GM19372 (cell line): Measurements from ENCODE around the gene EIPR1.

Experiments
- ATAC-seq: cut with Tn5 transposase; IDR thresholded peaks from one replicate; pipeline ENCODE4 v1.9.1; 2021; ENCODE audit warnings: mild to moderate bottlenecking, low read depth, moderate library complexity; ENCODE audit not compliant: unreplicated experiment

EIPR1 gene

DNA sequence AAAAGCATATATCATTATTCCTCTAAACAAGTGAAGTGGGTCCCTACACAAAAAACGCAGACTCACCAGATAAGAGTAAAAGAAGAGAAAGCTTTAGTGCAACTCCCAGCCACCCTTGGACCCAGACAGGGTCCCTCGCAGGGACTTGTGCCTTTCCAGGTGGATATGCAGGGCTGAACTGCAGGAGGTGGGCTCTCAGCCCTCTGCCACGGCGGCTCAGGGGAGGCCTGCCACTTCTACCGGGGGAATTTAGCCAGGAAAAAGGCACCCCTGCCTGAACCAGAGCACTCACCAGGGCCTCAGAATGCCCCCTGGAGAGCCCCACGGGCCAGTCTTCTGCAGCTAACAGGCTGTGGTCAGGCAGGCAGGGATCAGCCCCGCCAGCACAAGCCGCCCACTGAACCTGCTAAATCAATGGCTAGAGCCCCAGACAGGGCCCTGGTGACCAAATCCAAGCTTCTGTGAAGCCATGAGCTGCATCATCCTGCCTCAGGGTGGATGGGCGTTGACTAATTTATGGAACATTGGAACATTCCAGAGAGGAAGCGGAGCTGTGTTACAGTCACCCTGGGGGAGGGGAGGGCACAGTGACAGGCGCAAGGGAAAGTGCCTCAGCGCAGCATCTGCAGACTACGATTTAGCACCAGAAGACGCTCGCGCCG lies 209.3 kb downstream of the EIPR1 start:
- ATAC-seq = no peak

DNA sequence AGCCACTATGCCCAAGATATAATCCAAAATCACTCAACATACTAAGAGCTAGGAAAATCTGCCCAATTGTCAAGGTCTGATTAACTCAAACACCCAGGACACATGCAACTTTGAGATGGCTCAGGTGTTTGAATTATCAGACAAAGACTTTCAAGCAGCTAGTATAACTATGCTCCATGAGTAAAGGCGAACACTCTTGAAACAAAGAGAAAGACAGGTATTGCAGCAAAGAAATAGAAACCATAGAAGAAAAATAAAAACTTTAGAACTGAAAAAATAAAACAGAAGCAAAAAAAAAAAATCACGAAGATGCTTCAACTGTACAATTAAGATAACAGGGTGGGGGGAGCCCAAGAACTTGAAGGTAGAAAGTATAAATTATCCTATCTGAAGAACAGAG lies 214.2 kb downstream of the EIPR1 start:
- ATAC-seq = no peak

DNA sequence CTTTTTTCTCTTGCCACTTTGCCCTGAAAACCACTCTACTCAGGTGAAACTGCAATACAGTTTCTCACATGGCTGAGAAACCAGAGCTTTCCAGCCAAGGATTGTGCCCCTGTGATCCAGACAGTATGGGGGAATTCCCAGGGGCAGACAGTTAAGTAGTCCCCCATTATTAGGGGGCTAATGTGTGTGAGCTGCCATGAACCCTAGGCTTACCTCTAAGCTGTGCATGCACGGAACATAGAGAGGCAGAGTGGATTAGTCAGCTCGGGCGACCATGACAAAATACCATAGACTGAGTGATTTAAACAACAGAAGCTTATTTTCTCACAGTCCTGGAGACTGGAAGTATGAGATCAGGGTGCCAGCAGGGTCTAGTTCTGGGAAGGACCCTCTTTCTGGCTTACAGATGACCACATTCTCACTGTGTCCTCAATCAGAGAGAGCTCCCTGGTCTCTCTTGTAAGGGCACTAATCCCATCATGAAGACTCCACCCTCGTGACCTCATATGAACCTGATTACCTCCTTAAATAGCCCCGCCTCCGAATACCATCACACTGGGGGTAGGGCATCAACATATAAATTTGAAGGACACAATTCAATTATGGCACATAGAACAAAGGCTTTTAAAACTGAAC lies 215.1 kb downstream of the EIPR1 start:
- ATAC-seq = no peak

DNA sequence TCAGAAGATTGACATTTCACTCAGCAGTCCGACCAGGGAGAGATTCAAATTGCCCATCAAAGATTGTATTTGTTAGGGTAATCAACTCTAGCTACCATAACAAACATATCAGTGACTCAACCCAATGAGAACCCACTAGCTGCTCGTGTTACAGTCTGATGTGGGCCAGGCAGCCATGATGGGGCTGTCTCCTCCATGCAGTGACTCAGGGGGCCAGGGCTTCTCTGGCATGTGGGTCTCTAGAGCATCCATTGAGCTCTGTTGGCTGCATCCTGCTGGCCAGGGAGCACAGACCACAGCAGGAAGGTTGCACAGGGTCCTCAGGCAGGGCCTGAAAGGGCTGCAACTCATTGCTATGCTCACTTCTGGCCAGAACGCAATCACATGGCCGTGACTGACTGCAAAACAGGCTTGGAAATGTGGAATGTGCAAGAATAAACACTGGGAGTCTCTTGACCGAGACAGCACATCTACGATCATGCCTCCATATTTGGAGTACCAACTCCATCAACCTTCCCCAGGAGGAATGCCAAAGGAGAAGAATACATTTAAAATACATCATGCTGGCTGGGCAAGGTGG lies 216.8 kb downstream of the EIPR1 start:
- no peak for ATAC-seq

DNA sequence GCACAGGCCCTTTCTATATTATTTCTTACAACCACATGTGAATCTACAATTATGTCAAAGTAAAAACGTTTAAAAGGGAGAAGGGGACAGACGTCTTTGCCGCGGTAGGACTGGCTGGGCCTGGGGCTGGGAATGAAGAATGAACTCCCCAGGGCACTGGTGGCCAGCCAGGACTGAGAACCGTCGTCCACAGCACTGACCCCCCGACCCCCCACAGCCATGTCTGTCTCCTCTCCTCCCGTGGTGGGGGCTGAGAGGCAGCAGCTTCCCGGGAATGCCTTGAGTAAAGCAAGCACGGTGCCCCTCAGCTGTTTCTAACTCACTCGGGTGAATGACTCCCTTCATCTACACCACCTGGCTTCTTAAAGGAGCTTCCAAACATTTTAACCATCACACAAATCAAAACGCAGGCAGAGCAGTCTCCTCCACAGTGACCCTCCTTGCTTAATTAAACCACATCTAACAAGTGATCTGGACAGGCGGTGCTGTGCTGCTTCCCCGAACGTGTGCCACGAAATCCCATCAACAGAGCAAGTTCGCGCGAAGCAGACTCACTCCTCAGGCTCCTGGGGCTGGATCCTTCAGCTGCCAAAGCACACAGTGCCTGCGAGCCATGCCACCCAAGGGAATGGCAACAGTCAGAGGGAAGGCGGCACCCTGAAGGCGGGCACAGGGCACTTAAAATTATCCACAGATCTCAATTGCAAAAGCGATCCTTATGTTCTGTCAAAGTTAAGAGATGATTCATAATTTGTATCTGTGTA lies 217.7 kb downstream of the EIPR1 start:
- no peak for ATAC-seq

DNA sequence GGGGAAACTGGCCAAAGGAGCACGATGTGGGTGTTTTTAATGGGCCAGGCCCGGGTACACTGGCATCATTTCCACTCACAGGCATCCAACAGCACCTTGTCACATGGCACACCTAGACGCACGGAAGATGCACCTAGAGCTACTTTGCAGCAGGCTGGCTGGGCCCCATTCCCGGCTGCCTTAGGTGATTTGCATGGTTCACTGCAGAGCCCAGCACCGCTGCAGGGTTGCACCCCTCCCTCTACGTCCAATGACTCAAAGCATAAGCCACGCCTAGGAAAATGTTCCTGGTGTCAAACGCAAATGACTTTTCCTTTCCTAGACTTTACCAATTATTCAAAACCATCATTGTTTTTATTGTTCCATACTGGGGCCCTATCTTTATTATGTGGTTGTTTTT lies 222.9 kb downstream of the EIPR1 start:
- no peak for ATAC-seq

DNA sequence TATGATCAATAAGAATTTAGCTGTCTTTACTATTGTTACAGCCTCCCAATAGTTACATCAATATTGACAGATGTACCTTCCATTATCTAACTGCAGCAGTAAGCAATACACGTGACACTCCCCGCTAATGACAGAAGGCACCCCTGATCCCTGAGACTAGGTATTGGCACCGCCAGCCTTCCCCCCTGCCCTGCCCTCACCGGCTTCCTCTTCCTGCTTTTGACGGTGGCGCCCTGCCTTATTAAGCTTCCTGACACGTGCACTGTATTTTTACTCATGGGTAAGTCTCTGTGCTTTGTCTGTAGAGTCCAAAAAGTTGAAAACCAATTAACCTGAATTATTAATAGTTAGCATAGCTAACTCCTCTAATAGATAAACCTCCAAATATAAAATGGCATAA lies 223.5 kb downstream of the EIPR1 start:
- ATAC-seq = no peak

DNA sequence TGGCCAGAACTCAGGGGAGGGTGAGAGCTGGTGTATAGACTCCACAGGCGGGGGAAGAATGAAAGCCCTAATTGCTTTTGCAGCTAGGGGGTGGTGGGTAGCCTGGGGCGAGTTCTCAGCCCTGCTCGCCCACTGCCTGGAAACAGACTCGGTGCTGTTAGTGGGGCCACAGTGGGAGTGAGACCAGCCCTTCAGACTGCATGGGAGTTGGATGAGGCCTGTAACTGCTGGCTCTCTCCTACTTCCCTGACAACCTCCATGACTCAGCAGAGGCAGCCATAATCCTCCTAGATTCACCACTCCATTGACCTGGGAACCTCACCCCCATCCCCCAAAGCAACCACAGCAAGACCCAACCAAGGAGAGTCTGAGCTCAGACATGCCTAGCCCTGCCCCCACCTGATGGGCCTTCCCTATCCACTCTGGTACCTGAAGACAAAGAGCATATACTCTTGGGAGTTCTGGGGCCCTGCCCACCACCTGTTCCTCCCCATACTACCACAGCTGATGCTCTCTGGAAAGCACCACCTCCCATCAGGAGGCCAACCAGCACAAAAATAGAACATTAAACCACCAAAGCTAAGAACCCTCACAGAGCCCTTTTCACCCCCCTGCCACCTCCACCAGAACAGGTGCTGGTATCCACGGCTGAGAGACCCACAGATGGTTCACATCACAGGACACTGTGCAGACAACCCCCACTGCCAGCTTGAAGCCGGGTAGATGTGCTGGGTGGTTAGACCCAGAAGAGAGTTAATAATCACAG lies 226.3 kb downstream of the EIPR1 start:
- no peak for ATAC-seq

DNA sequence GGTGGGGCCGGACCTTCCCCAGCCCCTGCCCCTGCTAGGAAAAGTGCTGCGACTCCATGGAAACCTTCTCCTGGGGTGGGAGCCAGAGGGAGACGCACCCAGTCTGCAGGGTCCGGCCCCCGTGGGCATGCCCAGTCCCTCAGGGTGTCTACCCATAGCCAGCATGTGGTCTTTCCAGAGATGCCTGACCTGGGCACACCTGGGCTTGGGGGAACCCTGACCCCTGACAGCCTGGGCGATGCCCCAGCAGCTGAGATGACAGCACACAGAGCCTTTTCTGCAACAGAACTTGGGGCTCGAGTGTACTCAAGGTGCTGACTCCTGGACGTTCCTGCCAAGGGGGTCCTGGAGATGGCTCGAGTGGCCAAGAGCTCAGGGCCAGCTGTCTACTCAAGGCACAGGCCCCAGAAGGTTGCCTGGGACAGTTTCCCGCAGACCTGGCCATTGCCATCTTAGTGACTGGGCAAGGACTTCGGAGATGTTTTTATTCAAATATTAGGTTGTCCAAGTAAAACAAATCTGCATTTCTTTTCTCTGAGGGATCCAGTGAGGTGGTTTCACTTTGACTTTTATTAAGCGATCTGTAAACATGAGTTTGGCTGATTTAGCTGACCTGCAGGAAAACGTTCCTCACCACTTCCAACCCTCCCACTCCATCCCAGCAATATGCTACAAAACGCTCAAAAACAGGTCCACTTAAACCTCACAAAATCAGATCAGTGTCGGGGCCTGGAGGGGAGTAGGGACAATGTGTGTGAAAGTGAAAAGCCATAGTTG lies 228.0 kb downstream of the EIPR1 start:
- no peak for ATAC-seq

DNA sequence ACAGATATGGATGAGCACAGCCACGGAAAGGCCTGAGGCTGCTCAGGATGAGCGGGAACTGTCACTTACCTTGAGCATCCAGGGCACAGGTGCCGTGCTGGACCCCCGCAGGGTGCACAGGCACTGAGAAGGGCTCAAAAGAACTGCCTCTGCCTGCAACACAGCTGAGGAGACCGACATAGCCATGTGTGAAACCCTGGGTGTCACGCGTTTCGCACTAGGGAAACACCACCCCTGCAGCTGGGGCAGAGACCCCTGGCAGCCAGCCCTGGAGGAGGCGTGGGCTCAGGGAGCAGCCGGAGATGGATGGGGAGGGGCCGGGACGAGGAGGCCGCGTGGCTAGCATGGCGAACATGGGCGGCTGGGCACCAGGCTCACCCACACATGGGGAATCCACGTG lies 228.9 kb downstream of the EIPR1 start:
- ATAC-seq = no peak

DNA sequence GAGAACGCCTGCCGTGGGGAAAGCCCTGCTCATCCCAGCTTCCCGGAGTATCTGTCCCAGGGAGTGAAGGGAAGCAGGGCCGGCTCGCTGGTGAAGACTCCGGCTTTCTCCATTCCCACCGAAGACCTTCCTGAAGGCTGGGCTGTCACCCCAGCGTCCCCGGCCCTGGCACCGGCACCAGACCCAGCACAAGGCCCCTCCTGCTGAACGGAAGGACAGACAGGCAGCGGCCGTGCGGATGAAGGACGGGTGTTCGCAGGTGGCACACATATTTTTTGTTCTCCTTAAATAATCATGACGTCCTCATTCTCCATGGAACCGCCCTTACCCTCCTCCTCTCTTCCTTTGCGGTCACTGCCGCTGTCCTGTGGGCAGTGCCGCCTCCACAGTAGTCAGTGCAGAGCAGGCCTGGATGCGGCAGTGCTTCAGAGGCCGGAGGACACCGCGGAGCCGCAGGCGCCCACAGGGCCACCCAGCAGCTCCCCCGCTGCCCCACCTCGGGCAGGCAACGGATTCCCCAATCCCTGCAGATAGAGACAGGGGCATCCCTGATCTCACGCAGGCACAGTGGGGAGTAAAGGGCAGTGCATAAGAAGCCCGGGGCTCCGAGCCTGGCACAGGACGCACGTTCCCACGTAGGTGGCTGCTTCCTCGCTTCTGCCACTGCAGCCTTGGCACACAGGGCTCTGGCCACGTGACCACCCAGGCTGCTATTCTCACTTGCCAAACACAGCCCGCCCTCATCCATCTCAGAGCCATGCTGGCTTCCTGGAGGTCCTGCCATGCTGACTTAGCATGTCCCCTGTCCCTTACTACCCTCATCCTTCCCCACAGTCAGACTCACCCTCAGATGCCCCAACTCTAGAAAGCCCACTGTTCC lies 229.7 kb downstream of the EIPR1 start:
- no peak for ATAC-seq

DNA sequence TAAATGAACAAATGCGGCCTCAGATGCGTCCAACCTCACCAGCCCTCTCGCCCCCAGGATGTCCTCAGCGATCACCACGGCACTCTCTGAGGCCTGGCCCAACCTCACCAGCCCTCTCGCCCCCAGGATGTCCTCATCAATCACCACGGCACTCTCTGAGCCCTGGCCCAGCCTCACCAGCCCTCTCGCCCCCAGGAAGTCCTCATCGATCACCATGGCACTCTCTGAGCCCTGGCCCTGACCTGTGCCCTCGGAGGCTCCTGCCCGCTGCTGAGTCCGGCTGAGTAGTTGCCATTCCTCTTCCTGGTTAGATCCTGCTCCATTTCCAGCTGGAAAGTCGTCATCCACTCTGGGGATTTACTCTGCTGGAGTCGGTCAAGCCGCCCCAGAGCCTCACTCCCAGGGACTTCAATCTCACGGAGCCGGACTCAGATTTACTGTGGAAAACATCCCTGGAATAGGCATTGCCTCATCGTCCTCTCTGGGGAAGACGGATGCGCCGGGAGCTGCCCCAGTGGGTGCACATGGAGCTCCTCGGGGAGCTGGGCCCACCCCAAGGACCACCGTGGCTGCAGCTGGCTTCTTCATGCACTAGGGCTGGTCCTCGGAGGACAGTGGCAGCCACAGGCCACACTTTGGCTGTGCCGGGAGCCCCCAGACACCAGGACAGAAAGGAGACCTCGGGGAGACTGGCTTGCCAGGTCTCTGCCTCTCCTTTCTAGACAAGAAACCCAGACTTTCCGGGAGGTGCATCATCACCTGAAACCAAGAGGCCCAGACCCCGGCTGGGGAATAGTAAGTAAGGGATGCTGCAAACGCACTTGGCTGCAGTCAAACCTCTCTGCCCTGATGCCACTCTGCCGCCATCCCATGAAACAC lies 230.6 kb downstream of the EIPR1 start:
- no peak for ATAC-seq

DNA sequence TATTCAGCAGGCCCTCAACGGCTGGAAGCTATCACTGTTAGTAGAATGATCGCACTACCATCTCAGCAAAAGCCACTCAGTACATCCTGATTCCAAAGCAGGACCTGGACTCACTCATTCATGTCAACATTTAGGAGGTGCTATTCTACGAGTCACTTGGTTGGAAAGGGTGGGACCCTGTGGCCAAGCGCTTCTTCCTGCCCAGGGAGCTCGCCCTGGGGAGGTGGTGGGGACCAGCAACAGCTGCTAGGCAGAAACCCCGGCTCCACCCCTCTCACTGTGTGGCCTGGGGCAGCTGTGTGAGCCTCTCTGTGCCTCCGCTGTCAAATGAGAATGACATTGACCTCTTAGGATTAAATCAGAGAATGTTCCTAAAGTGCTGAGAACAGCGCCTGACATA lies 231.4 kb downstream of the EIPR1 start:
- ATAC-seq = no peak

DNA sequence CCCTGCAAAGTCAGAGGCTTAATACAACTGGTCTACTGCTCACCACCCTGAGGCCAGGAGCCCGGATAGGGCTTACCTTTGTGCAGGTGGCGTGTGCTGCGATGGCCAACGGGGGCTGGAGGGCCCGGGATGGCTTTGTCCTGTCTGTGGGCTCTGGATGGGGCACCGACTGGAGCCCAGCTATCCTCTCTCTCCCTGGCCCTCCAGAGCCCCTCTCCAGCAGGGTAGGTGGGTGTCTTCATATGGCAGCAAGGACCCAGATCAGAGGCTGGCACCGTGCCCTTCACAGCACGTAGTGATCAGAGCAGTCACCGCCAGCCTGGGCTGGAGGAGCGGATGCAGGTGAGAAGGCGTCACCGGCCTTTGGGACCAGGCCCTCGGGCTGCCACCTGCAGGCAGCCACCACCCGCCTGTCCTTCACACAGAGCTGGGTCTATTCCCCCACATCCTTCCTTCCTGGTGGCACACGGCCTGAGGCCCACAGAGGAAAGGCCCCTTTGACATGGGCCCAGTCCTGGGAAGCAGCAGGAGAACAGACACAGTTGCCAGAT lies 232.1 kb downstream of the EIPR1 start:
- ATAC-seq = no peak

DNA sequence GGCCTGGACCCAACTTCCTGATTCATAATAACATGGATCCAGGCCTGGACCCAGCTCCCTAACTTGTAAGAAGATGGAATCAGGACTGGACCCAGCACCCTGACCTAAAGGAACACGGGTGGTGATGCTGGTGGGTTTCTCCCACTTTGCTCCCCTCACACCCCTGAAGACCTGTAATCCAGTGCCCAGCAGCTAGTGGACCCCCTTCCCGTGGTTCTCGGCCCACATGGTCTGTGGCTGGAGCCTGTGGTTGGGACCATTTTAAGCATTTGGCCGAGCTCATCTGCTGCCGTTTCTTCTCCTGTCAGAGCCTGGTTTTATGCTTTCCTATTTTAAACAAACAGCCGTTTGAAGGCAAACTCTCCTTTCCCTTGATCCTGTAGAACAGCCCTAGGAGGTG lies 232.8 kb downstream of the EIPR1 start:
- no peak for ATAC-seq

DNA sequence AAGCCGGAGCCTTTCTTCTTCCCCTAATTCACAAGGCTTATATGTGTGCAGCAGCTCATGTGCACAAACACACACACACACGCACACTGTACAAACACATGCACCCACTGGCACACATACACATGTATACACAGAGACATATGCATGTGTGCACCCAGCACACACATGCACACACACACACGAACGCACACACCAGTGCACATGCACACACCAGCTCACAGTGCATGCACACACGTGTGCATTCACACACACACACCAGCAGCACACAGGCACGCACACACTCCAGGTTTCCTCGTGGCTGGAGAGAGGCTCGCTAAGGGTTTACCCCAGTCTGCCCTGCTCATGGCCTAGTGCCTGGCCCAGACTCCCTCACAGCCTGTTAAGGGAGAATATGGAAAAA lies 234.0 kb downstream of the EIPR1 start:
- ATAC-seq = no peak

DNA sequence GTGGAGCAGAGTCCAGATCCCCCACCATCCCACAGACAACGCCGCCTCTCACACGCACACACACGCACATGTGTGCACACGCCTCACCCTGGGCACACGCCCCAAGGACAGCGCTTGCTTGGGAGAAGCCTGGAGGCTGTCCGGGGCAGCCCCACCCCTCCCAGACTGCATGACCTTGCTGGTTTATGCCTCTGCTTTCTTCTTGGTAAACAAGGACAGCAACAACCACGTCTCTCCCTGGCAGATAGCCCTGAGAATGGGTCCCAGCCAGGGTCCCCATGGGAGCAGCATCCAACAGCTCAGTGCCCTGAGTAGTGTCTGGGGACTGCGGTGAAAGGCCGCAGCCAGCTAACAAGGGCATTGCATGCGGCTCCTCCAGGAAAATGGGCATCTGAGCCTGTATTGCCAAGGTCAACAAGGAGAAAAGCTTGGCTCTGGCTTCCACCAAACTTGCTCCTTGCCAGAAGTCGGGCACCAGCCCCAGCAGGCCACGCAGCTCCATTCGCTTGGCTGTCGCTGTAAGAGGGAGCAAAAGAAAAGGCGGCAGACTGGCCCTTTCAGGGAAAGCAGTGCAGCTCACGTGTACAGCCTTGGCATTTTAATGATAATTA lies 234.6 kb downstream of the EIPR1 start:
- no peak for ATAC-seq
